ENCODE measurements around the gene CALML3.
"Not testable (repeated sequence)": the region's sequence is repeated elsewhere in the genome, so short reads cannot be mapped to it uniquely, and the experiment has no call there.

The CALML3 gene

DNA sequence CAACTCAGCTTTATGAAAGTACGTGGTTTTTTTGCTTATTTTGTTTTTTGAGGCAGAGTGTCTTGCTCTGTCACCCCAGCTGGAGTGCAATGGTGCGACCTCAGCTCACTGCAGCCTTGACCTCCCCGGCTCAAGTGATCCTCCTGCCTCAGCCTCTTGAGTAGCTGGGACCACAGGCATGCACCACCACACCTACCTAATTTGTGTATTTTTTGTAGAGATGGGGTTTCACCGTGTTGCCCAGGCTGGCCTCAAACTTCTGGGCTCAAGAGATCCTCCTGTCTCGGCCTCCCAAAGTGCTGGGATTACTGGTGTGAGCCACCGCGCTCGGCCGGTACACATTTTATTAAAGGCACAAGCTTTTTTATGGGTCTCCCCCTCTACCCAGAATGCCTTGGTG, 34.3 kb downstream of the CALML3 start:
- DNase-seq, result not testable (repeated sequence)

DNA sequence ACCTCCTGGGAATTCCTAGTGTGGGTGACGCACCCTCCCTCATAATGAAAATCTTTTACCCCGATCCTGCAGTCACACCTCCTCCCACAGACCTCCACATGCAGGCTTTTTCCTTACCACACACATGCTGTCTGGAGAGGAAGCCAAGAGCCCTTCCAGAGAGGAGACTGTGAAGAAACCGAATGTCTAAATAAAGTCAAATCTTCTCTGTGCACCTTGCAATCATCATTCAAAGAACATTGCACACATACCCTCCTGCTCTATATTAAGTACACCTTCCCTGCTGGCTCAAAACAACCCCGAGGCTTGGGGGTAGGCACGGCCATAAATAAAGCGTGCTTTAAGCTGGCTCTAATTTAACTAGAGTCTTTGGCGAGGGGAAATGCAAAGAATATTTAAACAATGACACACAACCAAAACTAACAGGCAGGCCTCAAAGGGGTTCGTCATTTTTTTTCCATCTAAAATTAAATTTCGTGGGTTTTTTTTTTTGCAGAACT, 34.9 kb downstream of the CALML3 start:
- no peak for DNase-seq

DNA sequence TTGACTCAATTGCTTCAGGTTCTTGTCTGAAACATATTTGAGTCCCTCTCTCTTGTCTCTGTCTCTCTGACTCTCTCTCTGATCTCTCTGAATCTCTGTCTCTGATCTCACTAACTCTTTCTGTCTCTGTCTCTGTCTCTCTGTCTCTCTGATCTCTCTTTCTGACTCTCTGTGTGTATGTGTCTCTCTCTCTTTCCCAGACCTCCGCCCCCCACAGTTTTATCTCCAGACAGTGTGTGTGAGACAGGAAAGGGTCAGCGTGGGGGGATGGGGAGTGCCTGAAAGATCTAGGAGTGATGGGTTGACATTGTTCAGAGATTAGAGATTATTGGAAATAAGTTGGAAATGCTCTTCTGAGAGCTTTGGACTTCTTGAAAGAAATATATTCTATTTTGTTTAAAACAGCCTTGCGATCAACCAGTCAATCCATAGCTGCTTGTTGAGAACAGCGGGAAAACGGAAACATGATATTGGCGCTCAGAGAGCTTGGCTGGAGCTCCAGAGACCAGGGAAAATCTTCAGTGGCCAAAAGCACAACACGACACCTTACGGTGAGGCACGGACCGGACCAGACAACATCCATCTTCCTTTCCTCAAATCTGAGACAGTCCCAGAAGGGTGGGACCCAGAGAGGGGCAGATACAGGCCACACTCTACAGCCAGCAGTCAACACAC, 35.5 kb downstream of the CALML3 start:
- DNase-seq, result no peak

DNA sequence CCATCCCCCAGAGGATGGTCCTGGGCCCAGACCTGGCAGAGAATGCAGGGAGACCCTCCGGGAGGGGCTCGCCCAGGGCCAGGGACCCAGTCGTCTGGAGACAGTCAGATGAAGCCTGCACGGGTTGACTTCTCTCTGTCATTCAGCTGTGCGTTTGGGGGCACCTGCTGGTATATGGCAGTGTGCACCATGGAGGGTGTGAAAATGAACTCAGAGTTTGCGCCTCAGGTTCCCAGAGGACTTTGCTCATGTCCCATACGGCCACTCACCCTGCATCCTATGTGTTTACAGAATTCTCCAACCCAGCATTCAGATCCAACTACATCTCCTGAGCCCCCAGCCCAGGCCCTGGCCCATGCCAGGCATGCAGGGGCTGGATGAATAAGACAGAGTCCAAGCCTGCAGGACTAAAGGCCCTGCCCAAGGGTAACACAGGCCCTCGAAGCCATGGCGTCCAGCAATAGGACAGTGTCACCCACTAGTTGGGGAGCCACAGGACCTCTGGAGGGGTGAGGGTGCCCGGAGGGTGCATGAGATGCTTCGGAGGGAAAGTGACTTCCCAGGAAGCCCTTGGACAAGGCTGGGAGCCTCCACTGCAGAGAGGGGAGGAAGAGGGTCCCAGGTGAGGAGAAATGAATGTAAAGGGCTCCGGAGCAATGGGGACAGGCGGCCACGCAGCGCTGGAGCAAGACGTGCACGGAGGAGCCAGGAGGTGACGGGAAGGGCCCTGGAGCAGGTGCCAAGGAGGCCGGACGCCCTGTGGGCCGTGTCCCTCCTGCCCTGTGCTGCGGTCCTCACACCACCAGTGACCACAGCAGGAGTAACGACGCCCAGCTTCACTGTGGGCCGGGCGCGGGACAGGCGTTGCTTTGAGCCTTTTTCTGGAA, 36.3 kb downstream of the CALML3 start:
- DNase-seq, result no peak

DNA sequence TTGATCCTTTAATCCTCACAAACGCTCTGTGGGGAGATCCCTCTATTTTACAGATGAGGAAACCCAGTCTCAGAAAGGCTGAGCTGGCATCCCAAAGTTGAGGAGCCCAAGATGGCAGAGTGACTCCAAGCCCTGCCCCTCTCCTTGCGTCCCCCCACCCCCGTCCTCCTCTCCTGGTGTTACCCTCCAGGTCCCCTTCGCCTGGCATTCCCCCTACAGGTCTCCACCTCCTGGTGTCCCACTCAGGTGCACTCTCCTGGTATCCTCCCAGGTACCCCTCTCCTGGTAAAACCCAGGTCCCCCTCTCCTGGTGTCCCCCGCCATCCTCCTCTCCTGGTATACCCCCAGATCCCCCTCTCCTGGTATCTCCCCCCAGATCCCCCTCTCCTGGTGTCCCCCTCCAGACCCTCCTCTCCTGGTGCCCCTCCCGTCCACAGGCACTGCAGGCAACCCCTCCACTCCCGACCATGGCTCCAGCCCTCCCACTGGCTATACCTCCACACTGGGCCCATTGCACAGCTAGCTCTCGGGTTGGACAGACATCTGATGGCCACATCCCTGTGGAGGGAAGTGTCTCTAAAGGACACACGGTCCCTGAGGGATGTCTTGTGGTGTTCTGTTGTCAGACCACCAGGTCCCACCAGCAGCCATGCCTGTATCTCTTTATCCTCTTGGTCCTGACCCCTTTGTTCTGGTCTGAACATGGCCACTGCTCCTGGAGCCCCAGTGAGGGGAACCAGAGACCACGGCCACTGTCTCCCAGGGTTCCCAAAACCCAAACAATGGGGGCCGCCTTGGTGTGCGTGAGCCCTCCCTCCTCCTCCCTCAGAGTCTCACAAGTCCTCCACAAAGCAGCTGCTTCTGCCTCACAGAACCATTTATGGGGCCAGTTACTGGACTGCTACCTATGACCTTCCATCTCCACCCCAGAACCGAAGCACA, 37.2 kb downstream of the CALML3 start:
- no peak for DNase-seq

DNA sequence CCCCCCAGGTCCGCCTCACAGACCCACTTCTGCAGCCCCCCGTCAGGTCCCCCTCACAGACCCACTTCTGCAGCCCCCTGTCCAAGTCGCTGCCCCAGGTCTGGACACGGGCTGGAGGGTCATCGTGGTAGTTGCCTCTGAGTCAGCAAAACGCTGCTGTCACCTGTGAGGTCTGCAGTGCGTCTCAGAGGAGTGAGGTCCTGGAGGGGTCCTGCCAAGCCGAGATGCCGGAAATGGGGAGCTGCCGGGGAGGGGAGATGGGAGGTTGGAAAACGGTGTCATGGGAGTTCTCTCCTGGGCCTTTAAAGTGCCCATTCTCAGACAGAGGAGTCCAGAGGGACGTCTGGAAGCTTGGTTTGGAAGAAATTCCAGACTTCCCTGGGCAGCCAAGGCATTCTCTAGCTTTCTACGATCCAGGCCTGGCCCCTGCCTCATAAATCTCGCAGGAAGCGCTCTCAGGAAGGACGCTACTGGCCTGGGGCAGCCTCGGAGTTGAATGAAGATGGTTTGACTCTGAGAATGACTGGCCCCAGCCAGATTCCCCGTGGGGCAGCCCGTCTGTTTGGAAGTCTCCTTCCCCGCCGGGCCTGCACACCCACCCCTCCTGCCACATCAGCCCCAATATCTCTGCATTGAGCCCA, 38.7 kb downstream of the CALML3 start:
- DNase-seq, result no peak

DNA sequence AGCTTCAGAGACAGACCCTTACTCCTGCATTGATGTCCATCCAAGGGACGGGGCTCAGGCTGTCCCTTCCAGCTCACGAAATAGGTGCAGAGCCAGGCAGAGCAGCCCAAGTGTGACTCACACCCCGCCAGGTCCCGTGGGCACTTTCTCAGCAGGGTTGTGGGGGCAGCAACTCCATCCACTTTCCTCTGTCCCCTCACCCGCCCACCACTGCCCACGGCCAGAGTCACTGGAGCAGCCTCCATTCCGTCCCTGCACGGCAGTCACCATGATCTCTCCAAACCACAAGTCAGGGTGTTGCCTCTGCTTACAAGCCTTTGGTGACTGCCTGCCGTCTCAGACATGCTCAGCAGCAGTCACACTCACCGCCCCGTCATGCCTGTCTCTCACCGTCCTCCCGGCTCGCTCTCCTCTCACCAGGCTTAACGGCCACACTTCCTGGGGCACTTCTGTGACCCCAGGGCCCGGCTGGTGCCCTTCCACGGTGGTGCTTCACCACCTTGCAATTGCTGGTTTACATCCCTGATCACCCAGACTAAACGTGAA, 39.3 kb downstream of the CALML3 start:
- DNase-seq, result peak in 4 of 6 experiments; percentile 24 to 64 (median 52)

DNA sequence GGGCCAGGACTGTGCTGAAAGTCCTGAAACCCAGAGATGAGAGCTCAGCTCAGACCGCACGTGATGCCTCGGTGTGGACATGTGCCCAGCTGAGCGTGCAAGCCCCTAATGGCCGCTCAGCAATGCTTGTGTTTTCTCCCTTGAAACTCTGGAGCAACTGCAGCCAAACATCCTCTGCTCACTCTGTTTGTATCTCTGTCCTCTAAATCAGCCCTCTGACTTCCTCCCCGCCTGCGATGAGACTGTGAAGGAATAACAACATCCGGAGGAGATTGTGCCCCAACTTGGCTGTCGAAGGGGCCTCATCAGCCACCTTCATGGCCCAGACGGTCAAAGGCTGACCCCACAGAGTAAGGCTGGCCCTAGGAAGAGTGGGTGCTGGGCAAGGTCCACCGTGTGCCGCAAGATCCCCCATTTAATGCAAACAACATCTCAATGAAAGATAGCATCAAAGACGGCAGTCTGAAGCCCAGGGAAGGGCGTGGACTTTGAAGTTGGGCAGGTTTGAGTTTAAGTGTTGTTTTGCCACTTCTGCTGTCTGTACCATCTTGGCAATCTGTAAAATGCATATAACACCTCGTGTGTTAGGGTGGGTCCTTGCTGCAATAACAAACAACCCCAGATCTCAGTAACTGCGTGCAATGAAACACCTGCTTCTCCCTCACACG, 39.9 kb downstream of the CALML3 start:
- peak in 4 of 6 experiments; percentile 41 to 83 (median 71) for DNase-seq

DNA sequence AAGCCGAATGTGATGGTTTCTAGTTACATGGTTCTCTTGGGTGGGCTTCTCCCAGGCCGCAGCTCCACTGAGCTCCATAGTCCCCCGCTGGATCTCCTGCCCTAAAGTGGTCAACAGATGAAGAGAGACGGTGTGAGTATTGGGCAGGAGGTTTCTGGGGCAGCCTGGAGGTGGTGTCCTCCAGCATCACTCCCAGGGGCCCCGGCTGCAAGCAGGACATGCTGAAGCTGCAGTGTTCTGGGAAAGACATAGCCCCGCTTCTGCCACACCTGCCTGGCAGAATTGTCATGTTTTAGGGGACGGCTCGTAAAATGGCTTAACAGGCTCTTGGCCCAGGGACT, 40.4 kb downstream of the CALML3 start:
- no peak for DNase-seq

DNA sequence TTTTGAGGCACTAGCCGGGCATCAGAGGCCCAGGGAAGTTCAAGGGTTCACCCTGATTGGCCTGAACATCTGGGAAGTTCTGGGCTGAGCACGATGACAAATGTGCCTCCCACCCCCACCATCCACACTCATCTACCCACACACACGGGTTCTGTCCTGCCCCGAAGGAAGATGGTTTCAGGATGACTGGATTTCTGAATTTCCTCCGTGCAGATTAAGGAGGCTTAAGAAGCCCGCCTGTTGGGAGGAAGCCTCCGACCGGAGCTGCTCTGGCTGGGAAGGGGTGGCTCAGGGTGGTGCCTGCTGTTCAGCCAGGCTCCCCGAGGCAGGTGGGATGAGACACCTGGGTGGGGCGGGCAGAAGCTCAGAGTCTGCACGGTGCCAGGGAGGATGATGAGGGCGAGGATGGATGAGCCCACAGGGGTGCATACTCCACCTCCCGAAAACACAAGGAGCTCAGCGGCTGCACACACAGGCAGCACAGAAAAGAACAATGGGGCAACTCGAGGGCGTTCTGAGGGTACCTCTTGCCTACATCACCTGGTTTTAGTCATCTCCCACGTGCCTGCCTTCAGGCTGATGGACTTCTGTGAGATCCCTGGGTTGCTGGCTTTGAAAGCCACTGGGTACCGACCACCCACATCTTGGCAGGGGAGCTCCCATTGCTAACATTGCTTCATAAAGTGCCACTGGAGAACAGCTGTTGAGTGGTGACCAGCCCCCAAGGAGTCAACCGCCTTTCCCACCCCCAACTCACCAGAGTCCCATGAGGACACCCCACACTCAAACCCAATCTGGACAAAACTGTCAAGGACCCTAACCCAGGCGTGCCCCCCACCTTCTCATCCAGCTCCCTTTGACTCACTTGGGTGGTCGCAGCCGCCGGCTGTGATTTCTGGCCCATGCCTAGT, 41.2 kb downstream of the CALML3 start:
- no peak for DNase-seq

DNA sequence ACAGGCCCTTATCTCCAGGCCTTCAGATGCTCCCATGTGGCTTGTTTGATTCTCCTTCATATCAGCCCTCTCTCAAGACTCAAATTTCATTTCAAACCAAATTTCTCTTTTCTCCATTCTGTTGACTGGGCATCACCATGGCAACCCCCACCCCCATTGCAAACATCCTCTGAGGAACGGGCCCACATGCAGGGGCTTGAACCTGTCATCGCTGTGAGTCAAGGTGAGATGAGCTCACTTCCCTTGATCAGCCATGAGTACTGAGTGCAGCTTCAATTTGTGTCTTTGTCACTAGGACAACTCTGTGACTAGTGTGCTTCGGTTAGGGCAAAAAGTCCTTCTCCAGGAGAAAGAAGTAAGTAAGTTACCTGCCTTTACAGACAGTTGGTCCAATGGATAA, 41.9 kb downstream of the CALML3 start:
- peak in 1 of 6 experiments; percentile 44 for DNase-seq

DNA sequence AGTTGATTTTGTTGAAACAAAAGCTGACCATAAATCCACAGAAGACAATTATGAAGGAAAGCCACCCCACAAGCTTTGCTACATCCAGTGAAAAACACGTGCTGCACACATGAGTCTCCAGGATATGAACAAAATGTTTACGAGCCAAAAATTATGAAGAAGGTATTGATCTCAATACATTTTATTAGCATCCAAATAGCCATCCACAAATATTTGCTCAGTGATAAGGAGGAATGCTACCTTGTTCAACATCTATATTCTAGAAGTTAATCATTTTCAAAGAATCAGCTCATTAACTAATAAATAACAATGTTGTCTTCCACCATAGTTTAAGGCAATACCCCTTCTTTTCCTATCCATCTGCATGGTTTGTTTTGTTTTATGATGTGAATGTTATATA, 42.7 kb downstream of the CALML3 start:
- no peak for DNase-seq

DNA sequence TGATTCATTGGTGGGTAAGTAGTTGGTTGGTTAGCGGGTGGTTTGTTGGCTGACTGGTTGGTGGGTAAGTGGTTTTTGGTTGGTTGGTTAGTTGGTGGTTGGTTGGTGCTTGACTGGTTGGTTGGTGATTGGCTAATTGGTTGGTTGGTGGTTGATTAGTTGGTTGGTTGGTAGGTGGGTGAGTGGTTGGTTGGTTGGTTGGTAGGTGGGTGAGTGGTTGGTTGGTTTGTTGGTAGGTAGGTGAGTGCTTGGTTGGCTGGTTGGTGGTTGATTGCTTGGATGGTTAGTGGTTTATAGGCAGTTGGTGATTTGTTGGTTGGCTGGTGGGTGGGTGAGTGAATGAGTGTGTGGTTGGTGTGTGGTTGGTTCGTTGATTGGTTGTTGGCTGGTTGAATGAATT, 44.2 kb downstream of the CALML3 start:
- no peak for DNase-seq

DNA sequence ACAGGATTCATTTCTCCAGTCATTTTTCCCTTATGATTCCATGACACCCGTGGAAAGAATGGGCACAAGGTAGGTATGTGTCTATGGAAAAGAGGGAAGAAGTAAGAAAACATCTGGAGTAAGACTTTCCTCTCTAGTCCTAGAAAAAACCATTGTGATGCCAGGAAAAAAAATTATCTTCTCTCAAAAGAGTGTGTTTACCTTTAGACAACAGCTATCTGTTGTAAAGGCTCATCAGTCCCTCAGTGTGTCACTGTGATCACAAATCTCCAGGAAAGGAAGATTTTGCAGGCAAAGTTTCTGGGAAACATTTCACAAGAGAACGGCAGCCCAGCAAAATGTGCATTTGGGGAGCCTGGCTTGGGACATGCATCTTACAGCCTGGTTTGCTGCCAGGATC, 44.8 kb downstream of the CALML3 start:
- DNase-seq, result no peak

DNA sequence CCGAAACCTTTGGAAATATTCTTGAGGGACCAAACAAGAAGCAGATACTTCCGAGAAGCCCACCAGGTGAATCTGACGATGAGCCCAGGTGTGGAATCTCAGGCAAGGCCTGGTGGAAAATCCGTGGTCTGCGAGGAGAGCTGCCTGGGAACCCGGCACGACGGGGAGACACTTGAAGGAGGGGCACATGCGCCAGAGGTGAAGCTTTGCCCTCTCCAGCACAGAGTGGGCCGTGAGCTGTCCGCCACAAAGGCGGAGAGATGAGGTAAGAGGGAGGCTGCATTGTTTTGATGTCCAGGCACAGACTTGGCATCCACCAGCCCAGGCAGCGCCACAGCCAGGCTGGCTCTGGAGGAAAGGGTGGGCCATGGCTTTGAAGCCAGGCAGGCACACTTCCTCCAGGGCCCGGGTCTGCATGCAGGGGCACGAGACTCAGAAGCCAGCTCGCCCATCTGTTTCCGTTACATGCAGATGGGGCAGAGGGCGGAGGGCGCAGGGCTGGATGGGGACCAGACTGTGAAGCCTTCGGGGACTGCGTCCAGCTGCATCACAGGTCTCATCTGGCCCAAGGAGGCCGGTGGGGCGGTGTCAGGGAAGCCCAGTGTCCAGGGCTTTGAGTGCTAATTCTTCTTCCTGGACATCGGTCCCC, 45.4 kb downstream of the CALML3 start:
- DNase-seq, result no peak

DNA sequence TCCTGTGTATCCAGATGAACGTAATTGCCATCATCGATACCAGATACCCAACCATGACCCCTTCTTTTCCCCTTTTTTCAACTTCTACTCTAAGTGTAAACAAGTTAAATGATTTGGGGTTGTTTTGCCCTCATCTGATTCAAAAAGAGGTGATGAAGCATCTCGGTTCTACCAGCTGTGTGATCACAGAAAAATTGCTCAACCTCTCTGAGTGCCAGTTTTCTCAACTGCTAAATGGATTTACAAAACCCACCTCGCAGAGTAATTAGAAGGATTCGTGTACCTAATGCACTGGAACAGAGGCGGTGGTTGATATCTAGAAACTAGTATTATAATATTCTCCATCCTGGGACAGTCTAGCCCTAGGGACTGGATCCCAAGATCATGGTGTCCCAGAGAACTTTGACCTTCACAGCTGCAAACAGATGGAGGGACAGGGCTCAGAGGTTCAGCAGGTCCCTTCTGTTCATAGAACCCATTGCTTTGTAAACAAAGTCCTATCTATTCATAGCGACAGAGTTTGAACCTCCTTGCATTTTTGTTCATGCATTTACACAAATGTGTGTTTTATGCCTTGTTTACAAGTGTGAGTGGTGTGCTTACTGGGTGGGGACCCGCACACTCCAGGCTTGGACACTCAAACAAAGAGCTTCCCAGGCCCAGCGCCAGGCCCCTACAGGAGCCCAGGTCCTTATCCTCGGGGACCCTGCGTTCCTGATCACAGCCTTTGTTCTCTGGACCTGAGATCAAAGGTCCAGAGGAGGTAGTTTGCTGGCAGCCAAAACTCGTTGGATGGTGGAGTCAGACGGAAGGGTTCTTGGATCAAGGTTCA, 46.4 kb downstream of the CALML3 start:
- DNase-seq, result no peak

DNA sequence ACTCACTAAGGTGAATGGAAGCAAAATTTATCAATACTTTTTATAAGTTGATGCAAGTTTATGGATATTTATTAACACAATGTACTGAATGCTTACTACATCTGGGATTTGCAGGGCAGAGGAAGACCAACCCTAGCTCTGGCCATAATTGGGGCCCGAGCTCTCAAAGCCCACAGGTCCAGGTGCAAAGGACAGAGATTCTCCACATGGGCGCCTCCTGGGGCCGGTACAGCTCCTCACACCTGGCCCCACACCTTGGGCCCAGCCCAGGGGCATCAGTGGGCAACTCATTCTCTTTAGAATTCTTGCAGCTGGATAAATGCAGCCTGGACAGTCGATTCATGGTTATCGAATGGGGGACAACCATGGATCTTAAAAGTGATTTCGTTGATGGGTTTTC, 47.1 kb downstream of the CALML3 start:
- no peak for DNase-seq

DNA sequence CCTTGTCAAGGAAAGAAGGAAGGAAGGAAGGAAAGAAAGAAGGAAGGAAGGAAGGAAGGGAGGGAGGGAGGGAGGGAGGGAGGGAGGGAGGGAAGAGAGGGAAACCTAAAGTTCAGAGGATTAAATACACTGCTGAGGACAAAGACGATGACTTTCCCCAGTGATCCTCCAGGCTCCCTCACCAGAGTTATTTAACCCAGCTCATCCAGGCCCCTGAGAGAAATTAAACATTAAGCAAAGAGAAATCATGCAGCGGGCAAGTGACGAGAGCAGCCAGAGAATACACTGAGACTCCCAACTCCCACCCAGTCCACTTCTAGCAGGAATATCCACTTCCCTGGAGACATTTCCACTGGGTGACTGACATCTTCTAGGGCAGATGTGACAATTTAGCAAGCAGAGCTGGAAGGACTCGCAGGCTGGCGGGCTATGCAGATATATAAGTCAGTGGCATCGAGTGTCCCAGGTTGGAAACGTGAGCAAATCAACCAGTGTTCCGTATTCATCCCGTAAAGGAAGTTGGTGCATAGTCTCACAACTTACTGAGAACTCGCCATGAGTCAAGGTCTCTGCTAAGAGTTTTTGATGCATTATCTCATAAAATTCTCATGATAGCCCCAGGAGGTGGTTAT, 48.7 kb downstream of the CALML3 start:
- DNase-seq, result no peak
